Neural cell (in vitro differentiated cells): ENCODE measurements around the gene P3H2. TPM values are rescaled to one million over a fixed set of nuclear protein-coding genes. Genes with fewer than 3 reads are reported as not detected.

Experiments
- H2AFZ ChIP-seq: fragments of 200-600, 300-800 bp; sonication (generic), shearing (Covaris generic); 2 replicates; pipeline ENCODE4 v1.6.0; 2014; ENCODE audit warnings: low read depth, mild to moderate bottlenecking, antibody characterized with exemption, low read length, moderate library complexity
- H3F3A ChIP-seq: fragments of 200-600 bp; shearing (Covaris generic); 2 replicates; pipeline ENCODE4 v1.6.1; 2016; ENCODE audit warnings: mild to moderate bottlenecking, moderate library complexity, mixed read lengths, antibody characterized with exemption, low read length; ENCODE audit not compliant: insufficient read depth, poor library complexity, severe bottlenecking
- H3K27ac ChIP-seq: fragments of 200-600, 300-800 bp; sonication (generic), shearing (Covaris generic); 2 replicates; pipeline ENCODE4 v1.5.1; 2014; ENCODE audit warnings: mild to moderate bottlenecking, low read length, moderate library complexity
- H3K27me3 ChIP-seq: fragments of 300-800, 200-600 bp; sonication (generic), shearing (Covaris generic); 2 replicates; pipeline ENCODE4 v1.6.0; 2014; ENCODE audit warnings: mild to moderate bottlenecking, low read depth, low read length, moderate library complexity; ENCODE audit not compliant: insufficient read depth
- H3K36me3 ChIP-seq: fragments of 300-800, 200-600 bp; sonication (generic), shearing (Covaris generic); 2 replicates; pipeline ENCODE4 v1.5.1; 2014; ENCODE audit warnings: mild to moderate bottlenecking, antibody characterized with exemption, low read length, moderate library complexity; ENCODE audit not compliant: insufficient read depth
- H3K4me2 ChIP-seq: fragments of 300-800, 200-600 bp; sonication (generic), shearing (Covaris generic); 2 replicates; pipeline ENCODE4 v1.6.0; 2014; ENCODE audit warnings: mild to moderate bottlenecking, low read length
- H3K4me3 ChIP-seq: fragments of 300-800, 200-600 bp; sonication (generic), shearing (Covaris generic); 2 replicates; pipeline ENCODE4 v1.5.1; 2014; ENCODE audit warnings: mild to moderate bottlenecking, low read length, moderate library complexity
- H3K79me2 ChIP-seq: fragments of 200-600 bp; shearing (Covaris generic); replicated peaks from 2 replicates; pipeline ENCODE4 v1.6.0; 2014; ENCODE audit warnings: mild to moderate bottlenecking, low read length, moderate library complexity; ENCODE audit not compliant: insufficient read depth
- H3K9ac ChIP-seq: fragments of 300-800, 200-600 bp; sonication (generic), shearing (Covaris generic); 2 replicates; pipeline ENCODE4 v1.6.1; 2016; ENCODE audit warnings: mild to moderate bottlenecking, low read length, mixed read lengths
- H3K9me2 ChIP-seq: fragments of 200-600 bp; shearing (Covaris generic); 2 replicates; pipeline ENCODE4 v1.6.1; 2016; ENCODE audit warnings: mild to moderate bottlenecking, low read length, mixed read lengths; ENCODE audit not compliant: insufficient read depth
- H3K9me3 ChIP-seq: fragments of 200-600, 300-800 bp; sonication (generic), shearing (Covaris generic); 2 replicates; pipeline ENCODE4 v1.6.1; 2016; ENCODE audit warnings: mild to moderate bottlenecking, mixed run types, low read length, moderate library complexity, mixed read lengths
- H4K20me1 ChIP-seq: fragments of 200-600 bp; shearing (Covaris generic); 2 replicates; pipeline ENCODE4 v1.6.1; 2016; ENCODE audit warnings: mild to moderate bottlenecking, mixed run types; ENCODE audit not compliant: insufficient read depth
- CTCF ChIP-seq: fragments of 450-650 bp; IDR thresholded peaks from 2 replicates; pipeline ENCODE4 v1.5.1; 2014; ENCODE audit warnings: antibody characterized with exemption, mild to moderate bottlenecking, moderate library complexity; ENCODE audit not compliant: poor library complexity, severe bottlenecking
- EP300 ChIP-seq: fragments of 450-650 bp; conservative IDR thresholded peaks from 2 replicates; pipeline ENCODE4 v1.6.1; 2014; ENCODE audit warnings: antibody characterized with exemption, mild to moderate bottlenecking, moderate library complexity; ENCODE audit not compliant: poor library complexity, severe bottlenecking
- EZH2 ChIP-seq: fragments of 200-600, 300-800 bp; shearing (Covaris generic), sonication (generic); IDR thresholded peaks from 2 replicates; pipeline ENCODE4 v1.6.1; 2014; ENCODE audit warnings: antibody characterized with exemption, low read length, borderline replicate concordance, mild to moderate bottlenecking; ENCODE audit not compliant: insufficient read depth, poor library complexity, severe bottlenecking
- MXI1 ChIP-seq: fragments of 450-650 bp; conservative IDR thresholded peaks from 2 replicates; pipeline ENCODE4 v1.6.1; 2014; ENCODE audit warnings: antibody characterized with exemption, mild to moderate bottlenecking; ENCODE audit not compliant: poor library complexity, severe bottlenecking
- POLR2AphosphoS5 ChIP-seq: IDR thresholded peaks from 2 replicates; pipeline ENCODE4 v1.6.1; 2012
- RAD21 ChIP-seq: fragments of 450-650 bp; conservative IDR thresholded peaks from 2 replicates; pipeline ENCODE4 v1.6.1; 2014; ENCODE audit warnings: antibody characterized with exemption, mild to moderate bottlenecking, moderate library complexity
- SMC3 ChIP-seq: fragments of 450-650 bp; conservative IDR thresholded peaks from 2 replicates; pipeline ENCODE4 v1.6.1; 2014; ENCODE audit warnings: antibody characterized with exemption, mild to moderate bottlenecking, moderate library complexity; ENCODE audit not compliant: poor library complexity
- TAF1 ChIP-seq: IDR thresholded peaks from 2 replicates; pipeline ENCODE4 v1.6.1; 2012; ENCODE audit warnings: low read depth
- polyA plus RNA-seq: library from polyadenylated mRNA; depleted of rRNA; stranded (reverse); fragments of >200 nt; gene quantifications from 2 replicates; pipeline ENCODE4 v1.2.3, GENCODE V29; 2014
- TF ChIP-seq, protein P1 (sequence below): IDR thresholded peaks from 2 replicates; pipeline ENCODE4 v1.6.1; 2012; ENCODE audit warnings: borderline replicate concordance

Gene P3H2
- polyA plus RNA-seq, 1 donor from 2014 or later: 0.68 TPM

- no peak overlapping the region for H2AFZ ChIP-seq
- no peak overlapping the region for H3K4me2 ChIP-seq
- no peaks in the 10 kb centered on the region for H3K27me3 ChIP-seq
- H3K27ac ChIP-seq: no peak overlapping the region
- H4K20me1 ChIP-seq: no peaks in the 10 kb centered on the region
- H3K79me2 ChIP-seq: no peaks in the 10 kb centered on the region
- TF ChIP-seq TAF1 (no peak), CTCF (no peak), EZH2 (no peak), RAD21 (no peak), POLR2AphosphoS5 (no peak)
- TF ChIP-seq, protein P1, sequence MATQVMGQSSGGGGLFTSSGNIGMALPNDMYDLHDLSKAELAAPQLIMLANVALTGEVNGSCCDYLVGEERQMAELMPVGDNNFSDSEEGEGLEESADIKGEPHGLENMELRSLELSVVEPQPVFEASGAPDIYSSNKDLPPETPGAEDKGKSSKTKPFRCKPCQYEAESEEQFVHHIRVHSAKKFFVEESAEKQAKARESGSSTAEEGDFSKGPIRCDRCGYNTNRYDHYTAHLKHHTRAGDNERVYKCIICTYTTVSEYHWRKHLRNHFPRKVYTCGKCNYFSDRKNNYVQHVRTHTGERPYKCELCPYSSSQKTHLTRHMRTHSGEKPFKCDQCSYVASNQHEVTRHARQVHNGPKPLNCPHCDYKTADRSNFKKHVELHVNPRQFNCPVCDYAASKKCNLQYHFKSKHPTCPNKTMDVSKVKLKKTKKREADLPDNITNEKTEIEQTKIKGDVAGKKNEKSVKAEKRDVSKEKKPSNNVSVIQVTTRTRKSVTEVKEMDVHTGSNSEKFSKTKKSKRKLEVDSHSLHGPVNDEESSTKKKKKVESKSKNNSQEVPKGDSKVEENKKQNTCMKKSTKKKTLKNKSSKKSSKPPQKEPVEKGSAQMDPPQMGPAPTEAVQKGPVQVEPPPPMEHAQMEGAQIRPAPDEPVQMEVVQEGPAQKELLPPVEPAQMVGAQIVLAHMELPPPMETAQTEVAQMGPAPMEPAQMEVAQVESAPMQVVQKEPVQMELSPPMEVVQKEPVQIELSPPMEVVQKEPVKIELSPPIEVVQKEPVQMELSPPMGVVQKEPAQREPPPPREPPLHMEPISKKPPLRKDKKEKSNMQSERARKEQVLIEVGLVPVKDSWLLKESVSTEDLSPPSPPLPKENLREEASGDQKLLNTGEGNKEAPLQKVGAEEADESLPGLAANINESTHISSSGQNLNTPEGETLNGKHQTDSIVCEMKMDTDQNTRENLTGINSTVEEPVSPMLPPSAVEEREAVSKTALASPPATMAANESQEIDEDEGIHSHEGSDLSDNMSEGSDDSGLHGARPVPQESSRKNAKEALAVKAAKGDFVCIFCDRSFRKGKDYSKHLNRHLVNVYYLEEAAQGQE: no peak
- H3K4me3 ChIP-seq: no peak overlapping the region
- H3K9me3 ChIP-seq: no peaks in the 10 kb centered on the region
- H3K9ac ChIP-seq: no peak overlapping the region
- H3K36me3 ChIP-seq: no peaks in the 10 kb centered on the region
- no peaks in the 10 kb centered on the region for H3F3A ChIP-seq
- H3K9me2 ChIP-seq: no peaks in the 10 kb centered on the region
These were observed 56.0 kb downstream of the P3H2 start for GRCh38 chr3:190064659-190065058.

GRCh38 chr3:190064112-190064511 is 56.6 kb downstream of the P3H2 start:
- Histone ChIP-seq H3K9me2 (no peaks in the 10 kb centered on the region), H3K9me3 (no peaks in the 10 kb centered on the region), H3K9ac (no peak overlapping the region), H3K79me2 (no peaks in the 10 kb centered on the region), H3K4me3 (no peak overlapping the region), H3K4me2 (no peak overlapping the region), H4K20me1 (no peaks in the 10 kb centered on the region), H3K27ac (no peak overlapping the region), H3F3A (no peaks in the 10 kb centered on the region), H2AFZ (no peak overlapping the region), H3K27me3 (no peaks in the 10 kb centered on the region), H3K36me3 (no peaks in the 10 kb centered on the region)
- TF ChIP-seq SMC3: no peak
- TF ChIP-seq EZH2: no peak
- TF ChIP-seq RAD21: no peak
- TF ChIP-seq, protein P1: no peak
- no peak for TF ChIP-seq MXI1
- no peak for TF ChIP-seq EP300
- no peak for TF ChIP-seq CTCF
- TF ChIP-seq POLR2AphosphoS5: no peak
